Right renal cortex interstitium (tissue), 3 donors: ENCODE data around the gene TAT. TPM values are rescaled to one million over a fixed set of nuclear protein-coding genes. Genes with fewer than 3 reads are reported as not detected.
"Not testable (repeated sequence)": the region's sequence is repeated elsewhere in the genome, so short reads cannot be mapped to it uniquely, and the experiment has no call there.

Experiments used
- DNase-seq, 3 donors: peaks; one replicate each; pipeline ENCODE4 v3.0.0-alpha.2; 2013; ENCODE audit warnings: low read depth in 3 of 3, low spot score in 2 of 3
- polyA plus RNA-seq, 3 donors: library from polyadenylated mRNA; unstranded; fragments of 120-200 nt; gene quantifications; one replicate each; pipeline ENCODE4 v1.2.1, GENCODE V29; 2013; ENCODE audit not compliant: insufficient read length in 3 of 3

The TAT gene
- polyA plus RNA-seq, result under 1 TPM; 0.03 to 0.07 (median 0.04) TPM

GRCh38 chr16:71576971-71577370 is at the start of gene TAT:
TAT (minus strand) TSS chr16:71577092; CDS start chr16:71576415, 677 bp downstream.
- DNase-seq, result no peak

DNA sequence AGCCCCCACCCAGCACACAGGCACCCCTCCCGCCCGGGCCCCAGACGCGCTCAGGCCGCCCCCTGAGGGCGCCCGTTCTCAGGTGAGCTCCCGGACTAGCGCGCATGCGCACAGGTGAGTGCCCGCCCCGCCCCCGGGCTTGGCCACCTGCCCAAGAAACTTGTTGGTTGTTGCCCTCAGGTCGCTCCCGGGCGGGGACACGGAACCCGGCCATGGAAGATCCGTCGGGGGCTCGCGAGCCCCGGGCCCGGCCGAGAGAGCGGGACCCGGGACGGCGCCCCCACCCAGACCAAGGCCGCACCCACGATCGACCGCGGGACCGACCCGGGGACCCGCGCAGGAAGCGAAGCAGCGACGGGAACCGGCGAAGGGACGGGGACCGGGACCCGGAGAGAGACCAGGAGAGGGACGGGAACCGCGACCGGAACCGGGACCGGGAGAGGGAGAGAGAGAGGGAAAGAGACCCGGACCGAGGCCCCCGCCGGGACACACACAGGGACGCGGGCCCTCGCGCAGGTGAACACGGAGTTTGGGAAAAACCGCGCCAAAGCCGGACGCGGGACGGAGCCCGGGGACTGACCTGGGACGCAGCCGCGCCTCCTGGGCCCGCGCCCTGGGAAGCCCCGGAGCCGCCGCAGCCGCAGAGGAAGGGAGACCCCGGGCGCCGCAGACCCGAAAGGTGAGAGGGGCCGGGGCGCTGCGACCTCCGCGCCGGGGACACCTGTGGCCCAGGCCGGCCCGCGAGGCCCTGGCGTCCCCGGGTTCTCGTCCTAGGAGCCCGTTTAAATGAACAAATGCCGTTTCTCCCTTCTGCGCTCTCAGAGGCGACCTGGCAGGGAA is 49.3 kb upstream of the TAT start, which contains the start of gene MARVELD3:
Gene MARVELD3, plus strand, starts transcription at position 167 of the 840 bp plus-strand sequence. Its CDS starts 46 bp downstream, at position 213.
- DNase-seq, result peak in 1 of 3 donors; percentile 39

DNA sequence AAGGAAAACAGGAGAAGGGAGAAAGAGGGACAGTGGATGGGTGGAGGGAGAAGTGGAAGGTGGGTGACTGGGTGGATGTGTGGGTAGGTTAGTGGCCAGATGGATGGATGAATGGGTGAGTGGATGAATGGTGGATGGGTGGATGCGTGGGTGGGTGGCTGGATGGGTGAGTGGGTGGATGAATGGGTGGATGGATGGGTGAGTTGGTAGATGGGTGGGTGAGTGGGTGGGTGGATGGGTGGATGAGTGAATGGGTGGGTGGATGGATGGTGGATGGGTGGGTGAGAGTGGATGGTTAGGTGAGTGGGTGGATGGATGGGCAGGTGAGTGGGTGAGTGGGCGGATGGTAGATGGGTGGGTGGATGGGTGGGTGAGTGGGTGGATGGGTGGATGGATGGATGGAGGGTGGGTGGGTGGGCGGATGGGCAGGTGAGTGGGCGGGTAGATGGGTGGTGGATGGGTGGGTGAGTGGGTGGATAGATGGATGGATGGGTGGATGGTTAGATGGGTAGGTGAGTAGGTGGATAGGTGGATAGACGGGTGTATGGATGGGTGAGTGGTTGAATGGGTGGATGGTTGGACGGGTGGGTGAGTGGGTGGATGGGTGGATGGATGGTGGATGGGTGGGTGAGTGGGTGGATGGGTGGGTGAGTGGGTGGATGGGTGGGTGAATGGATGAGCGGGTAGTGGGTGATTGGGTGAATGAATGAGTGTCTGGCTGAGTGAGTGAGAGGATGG is 48.4 kb upstream of the TAT start:
- no peak for DNase-seq

GRCh38 chr16:71623597-71623996 is 46.7 kb upstream of the TAT start:
- DNase-seq, result no peak

DNA sequence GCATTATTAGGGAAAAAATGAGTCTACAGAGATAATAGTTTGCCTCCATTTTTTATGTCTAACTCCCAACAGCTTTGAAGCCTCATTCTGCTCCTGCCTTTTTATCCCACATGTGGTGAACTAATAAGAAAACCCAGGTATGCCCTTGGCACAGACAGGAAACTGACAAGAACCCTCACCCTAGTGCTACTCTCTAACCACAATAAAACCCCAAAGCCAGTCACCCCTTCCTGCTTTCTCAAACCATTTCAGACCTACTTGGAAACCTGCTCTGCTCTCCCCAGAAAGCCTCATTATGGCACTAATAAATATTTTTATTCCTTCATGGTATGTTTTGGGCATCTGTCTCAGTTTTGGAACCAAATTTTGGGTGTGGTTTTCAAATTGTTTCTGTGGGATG is 45.2 kb upstream of the TAT start:
- DNase-seq, result no peak

DNA sequence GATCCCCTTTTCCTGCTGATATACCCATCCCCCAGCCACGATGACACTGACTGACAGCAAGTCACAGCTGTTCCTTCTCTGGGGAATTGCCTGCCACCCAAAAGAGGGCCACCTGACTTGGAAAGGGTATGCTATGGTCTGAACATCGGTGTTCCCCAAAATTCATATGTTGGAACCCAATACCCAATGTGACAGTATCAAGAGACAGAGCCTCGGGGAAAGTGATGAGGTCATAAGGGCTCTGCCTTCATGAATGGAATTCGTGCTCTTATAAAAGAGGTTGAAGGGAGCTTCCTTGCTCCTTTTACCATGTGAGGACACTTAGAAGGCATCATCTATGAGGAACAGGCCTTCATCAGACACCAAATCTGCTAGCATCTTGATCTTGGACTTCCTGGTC is 41.5 kb upstream of the TAT start:
- DNase-seq, result no peak

DNA sequence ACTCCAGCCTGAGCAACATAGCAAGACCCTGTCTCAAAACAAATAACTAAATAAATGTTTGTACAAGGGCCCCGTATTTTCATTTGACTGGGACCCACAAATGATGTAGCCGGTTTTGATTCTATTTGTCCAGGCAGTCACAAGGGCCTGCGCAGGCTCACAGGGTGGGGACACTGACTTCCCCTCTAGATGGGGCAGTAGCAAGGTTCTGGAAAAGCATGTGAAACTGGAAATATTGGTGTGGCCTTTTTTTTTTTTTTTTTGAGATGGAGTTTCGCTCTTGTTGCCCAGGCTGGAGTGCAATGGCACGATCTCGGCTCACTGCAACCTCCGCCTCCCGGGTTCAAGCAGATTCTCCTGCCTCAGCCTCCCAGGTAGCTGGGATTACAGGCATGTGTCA is 38.1 kb upstream of the TAT start:
- DNase-seq, result not testable (repeated sequence)

GRCh38 chr16:71610936-71611871 is 34.3 kb upstream of the TAT start:
- DNase-seq, result peak in 1 of 3 donors; percentile 56

- DNase-seq, result no peak
Observed at GRCh38 chr16:71610447-71610846, 33.6 kb upstream of the TAT start.

GRCh38 chr16:71609066-71609465 is 32.2 kb upstream of the TAT start:
- DNase-seq, result no peak

DNA sequence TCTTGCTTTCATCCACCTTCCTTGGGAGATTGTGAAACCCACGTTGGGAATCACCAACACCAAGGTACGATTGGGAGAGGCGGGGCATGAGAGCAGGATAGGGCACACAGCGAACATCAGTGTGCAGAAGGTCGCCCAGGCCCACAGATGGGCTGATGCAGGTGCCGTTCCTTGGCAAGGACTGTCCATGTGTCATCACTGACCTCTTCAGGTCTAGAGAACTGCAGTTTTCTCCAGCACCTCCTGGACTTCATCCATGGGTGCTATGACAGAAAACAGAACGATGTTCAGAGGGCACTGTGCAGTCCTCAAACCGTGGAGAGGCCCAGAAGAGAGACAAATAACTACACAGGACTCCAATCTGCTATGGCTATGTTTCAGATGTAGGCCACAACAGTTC is 23.9 kb upstream of the TAT start:
- no peak for DNase-seq

- DNase-seq, result not testable (repeated sequence)
Observed at GRCh38 chr16:71598426-71598825, 21.5 kb upstream of the TAT start.

DNA sequence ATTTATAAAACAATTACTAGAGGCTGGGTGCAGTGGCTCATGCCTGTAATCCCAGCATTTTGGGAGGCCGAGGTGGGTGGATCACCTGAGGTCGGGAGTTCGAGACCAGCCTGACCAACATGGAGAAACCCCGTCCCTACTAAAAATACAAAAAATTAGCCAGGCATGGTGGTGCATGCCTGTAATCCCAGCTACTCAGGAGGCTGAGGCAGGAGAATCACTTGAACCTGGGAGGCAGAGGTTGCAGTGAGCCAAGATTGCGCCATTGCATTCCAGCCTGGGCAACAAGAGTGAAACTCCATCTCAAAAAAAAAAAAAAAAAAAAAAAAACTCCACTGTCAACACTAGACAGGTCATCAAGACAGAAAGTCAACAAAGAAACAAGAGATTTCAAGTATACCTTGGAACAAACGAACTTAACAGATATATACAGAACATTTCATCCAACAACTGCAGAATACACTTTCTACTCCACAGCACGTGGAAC is 18.5 kb upstream of the TAT start:
- DNase-seq, result not testable (repeated sequence)

DNA sequence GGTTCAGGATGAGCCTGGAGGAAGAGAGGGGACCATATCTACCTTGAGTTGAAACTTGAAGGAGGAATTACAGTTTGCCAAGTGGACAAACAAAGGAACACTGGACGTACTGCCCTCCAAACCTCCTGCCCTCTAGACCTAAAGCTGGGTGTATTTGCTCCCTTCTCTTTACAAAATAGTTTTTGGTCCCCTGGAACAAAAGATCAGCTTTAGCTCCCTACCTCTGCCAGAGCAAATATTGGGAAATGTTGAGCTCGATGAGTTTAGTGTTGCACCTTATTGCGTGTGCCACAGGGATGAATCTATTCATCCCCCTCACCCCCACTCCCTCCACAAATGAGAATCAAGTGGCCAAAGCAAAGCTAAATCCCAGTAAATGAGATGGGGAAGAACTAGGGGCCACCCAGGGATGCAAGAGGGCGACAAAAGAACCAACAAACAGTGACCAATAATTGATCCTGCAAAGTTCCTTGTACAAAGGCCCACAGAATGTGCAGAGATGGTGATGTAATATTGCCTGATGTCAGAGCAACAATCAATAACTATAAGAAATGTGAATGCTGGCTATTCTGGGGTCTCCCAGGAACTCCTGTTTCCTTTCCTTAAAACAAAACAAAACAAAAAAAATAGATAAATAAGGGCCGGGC is 17.2 kb upstream of the TAT start:
- no peak for DNase-seq

- DNase-seq, result no peak
Observed at GRCh38 chr16:71593048-71593999, 16.4 kb upstream of the TAT start.

DNA sequence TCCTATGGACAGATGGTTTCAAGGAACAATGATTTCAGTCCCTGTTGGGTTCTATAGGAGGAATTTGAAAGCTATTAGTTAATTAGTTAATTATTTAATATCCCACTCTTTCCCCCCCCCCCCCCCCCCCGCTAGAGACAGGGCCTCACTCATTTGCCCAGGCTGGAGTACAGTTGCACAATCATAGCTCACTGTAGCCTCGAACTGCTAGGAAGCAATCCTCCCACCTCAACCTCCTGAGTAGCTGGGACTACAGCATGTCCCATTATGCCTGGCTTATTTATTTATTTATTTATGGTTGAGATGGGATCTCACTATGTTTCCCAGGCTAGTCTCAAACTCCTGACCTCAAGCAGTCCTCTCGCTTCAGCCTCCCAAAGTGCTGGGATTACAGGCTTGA is 15.0 kb upstream of the TAT start:
- DNase-seq, result no peak

- DNase-seq, result no peak
Observed at GRCh38 chr16:71590584-71590983, 13.7 kb upstream of the TAT start.

DNA sequence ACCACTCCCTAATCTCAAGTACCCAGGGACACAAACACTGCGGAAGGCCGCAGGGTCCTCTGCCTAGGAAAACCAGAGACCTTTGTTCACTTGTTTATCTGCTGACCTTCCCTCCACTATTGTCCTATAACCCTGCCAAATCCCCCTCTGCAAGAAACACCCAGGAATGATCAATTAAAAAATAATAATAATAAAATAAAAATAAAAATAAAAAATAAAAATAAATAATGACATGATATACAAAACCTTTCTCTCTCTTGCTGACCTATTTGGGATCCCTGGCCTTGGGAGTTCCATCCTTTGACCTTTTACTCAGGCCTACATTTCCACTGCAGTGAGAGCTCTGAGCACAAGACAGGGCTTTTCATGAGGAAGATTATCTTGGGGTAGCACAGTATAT is 13.2 kb upstream of the TAT start:
- not testable (repeated sequence) for DNase-seq

DNA sequence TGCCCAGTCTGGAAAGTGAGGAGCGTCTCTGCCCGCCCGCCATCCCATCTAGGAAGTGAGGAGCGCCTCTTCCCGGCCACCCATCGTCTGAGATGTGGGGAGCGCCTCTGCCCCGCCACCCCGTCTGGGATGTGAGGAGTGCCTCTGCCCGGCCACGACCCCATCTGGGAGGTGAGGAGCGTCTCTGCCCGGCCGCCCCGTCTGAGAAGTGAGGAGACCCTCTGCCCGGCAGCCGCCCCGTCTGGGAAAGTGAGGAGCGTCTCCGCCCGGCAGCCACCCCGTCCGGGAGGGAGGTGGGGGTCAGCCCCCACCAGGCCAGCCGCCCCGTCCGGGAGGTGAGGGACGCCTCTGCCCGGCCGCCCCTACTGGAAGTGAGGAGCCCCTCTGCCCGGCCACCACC is 12.4 kb upstream of the TAT start:
- not testable (repeated sequence) for DNase-seq
